Measurements from ENCODE around the gene TMEM145.
A peak's percentile ranks its signal among the peaks of the same experiment; 100 is the strongest.
"Not testable (repeated sequence)": the region's sequence is repeated elsewhere in the genome, so short reads cannot be mapped to it uniquely, and the experiment has no call there.

TMEM145 gene
- 0 reads per million in 2 experiments for total RNA-seq

- no peak for DNase-seq (ENCODE audit: low read depth)
Observed at GRCh38 chr19:42313096-42313839, at the start of gene TMEM145. TSS of gene TMEM145 (plus strand) at chr19:42313309. CDS start at chr19:42313377, 68 bp downstream.

DNA sequence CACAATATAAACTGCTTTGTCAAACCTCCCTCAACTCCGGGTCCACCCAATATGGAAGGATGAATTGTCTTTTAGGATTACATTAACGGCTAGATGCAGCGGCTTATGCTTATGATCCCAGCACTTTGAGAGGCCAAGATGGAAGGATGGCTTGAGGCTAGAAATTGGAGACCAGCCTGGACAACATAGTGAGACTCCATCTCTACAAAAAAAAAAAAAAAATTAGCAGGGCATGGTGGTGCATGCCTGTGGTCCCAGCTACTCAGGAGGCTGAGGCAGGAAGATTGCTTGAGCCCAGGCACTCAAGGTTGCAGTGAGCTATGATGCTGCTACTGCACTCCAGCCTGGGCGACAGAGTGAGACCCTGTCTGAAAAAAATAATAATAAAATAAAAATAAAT lies 47.0 kb upstream of the TMEM145 start:
- DNase-seq (ENCODE audit: low read depth), result not testable (repeated sequence)

- not testable (repeated sequence) for DNase-seq (ENCODE audit: low read depth)
Observed at GRCh38 chr19:42266928-42267603, 46.0 kb upstream of the TMEM145 start.

- DNase-seq (ENCODE audit: low read depth), result no peak
Observed at GRCh38 chr19:42267644-42268141, 45.4 kb upstream of the TMEM145 start.

GRCh38 chr19:42268142-42268703 lies 44.9 kb upstream of the TMEM145 start:
- DNase-seq (ENCODE audit: low read depth), result peak; percentile 99

DNA sequence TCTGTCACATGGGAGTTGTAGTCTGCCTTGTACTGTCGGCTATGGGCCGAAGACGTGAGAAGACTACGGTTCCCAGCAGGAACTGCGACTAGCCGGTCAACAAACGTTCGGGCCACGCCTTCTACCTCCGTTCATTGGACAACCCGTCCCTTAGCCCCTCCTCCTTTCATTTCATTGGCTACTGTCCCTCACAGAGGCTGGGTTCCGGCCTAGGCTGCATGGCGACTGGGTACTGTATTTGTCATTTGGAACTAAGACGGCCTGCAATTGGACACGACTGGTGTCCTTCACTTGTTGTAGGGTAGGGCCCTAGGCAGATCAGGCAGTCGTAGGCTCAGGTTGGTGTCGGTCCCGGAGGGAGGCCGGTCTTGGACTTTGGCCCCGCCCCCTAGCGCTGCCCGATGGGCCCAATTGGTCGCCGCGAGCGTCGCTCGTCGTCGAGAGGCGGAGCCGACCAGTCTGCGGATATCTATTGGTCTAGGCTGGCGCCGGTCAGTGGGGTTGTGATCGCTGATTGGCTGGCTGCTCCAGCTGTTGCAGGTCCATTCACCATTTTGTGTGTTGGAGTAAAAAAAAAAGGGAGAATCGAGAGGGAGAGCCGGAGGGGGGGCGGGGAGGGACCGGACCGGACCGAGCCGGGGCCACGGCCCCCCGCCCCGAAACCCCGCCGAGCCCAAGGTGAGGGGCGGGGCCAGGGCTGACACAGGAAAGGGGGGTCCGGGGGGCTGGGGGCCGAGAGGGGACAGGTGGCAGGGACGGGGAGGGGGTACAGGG lies 44.2 kb upstream of the TMEM145 start, which contains the start of gene CIC:
TSS of gene CIC (plus strand) at position 549 of the 774 bp plus-strand sequence. CDS start 2,532 bp downstream, outside the sequence.
- DNase-seq (ENCODE audit: low read depth), result peak; percentile 99

DNA sequence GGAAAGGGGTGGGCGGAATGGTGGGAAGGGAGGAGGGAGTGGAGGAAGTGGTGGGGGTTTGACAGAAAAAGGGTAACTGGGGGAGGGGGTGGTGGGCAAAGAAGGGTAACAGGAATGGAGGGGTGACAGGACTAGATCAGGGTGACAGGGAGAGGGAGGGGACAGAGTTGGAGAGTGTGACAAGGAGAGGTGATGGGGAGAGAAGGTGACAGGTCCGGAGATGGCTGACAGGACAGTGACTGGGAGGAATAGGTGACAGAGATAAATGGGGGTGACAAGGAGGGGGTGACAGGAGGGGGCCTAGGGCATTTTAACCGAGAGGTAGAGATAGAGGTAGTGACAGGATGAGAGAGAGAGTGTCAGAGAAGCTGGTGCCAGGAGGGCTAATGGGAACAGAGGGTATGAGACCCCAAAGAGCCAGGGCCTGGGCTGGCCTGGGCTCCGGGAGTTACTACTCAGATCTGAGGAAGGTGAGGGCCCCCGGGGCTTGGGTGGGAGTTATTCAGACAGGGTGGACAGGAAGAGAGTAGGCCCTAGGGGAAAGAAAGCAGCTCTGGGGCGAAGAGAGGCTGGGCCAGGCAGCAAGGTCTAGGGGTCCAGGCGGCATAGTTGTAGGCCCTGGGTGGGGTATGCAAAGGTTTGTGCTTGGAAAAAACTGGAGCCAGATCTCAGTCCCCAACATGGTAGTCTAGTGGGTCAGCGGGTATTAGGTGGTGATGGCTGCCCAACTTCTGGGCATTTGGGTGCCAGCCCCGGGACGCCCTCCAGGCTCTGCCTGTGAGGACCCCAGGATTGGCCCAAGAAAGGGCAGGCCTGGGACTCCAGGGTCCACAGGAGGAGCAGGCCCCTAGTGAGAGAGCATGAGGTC lies 43.4 kb upstream of the TMEM145 start:
- DNase-seq (ENCODE audit: low read depth), result no peak

GRCh38 chr19:42270346-42271044 lies 42.6 kb upstream of the TMEM145 start:
- peak; percentile 74 for DNase-seq (ENCODE audit: low read depth)

DNA sequence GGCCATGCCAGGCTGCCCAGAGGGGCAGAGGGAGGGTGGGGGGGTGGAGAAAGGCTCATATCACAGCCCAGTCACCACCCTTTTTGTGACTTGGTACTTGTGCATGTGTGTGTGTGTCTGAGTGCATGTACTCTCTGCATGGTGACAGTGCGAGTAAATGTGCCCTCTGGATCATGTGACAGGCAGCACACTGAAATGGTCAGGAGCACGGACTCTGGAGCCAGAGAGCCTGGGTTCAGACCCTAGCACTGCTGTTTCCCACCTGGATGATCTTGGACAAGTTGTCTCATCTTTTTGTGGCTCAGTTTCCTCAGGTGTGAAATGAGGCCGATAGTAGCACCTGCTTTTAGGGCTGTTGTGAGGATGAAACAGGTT lies 42.1 kb upstream of the TMEM145 start:
- DNase-seq (ENCODE audit: low read depth), result no peak

GRCh38 chr19:42271861-42272534 lies 41.1 kb upstream of the TMEM145 start:
- no peak for DNase-seq (ENCODE audit: low read depth)

- DNase-seq (ENCODE audit: low read depth), result no peak
Observed at GRCh38 chr19:42272535-42272897, 40.6 kb upstream of the TMEM145 start.

GRCh38 chr19:42272989-42273406 lies 40.1 kb upstream of the TMEM145 start:
- DNase-seq (ENCODE audit: low read depth), result no peak

DNA sequence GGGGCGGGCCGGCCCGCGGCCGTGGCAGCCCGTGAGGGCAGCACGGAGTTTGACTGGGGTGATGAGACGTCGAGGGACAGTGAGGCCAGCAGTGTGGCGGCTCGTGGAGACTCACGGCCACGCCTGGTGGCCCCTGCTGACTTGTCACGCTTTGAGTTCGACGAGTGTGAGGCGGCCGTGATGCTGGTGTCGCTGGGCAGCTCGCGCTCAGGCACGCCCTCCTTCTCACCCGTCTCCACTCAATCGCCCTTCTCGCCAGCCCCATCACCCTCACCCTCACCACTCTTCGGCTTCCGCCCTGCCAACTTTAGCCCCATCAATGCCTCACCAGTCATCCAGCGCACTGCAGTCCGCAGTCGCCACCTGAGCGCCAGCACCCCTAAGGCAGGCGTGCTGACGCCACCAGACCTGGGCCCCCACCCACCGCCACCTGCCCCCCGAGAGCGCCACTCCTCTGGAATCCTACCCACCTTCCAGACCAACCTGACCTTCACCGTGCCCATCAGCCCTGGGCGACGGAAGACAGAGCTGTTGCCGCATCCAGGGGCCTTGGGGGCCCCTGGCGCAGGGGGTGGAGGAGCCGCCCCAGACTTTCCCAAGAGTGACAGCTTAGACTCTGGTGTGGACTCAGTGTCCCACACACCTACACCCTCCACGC lies 39.6 kb upstream of the TMEM145 start:
- DNase-seq (ENCODE audit: low read depth), result no peak

DNA sequence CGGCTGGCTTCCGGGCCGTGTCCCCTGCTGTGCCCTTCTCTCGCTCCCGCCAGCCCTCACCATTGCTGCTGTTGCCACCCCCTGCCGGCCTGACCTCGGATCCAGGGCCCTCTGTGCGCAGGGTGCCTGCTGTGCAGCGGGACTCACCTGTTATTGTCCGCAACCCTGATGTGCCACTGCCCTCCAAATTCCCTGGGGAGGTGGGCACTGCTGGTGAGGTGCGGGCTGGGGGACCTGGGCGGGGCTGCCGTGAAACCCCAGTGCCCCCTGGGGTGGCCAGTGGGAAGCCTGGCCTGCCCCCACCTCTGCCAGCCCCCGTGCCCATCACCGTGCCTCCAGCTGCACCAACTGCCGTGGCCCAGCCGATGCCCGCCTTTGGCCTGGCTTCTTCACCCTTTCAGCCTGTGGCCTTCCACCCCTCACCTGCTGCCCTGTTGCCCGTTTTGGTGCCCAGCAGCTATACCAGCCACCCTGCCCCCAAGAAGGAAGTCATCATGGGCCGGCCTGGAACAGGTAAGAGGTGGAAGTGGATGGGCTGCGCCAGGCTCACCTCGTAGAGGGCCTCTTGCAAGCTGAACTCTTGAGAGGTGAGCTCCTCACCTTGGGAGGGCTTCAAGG lies 38.9 kb upstream of the TMEM145 start:
- no peak for DNase-seq (ENCODE audit: low read depth)

DNA sequence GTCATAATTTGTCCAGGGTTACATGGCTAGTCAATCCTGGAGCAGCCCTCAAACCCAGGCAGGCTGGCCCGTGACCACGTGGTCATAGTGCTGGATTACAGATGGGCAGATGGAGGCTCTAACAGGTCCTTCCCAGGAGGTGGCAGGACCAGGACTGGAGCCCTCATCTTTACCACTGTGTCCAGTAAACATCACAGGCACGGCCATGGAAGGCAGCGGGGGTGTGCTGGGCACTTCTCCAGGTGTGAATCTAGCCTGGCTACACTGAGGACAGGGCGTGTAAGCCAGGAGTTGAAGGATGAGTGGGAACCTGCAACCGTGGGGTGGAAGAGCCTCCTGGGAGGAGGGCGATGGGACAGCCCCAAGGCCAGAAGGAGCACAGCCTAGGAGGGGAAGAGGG lies 38.0 kb upstream of the TMEM145 start:
- DNase-seq (ENCODE audit: low read depth), result no peak

DNA sequence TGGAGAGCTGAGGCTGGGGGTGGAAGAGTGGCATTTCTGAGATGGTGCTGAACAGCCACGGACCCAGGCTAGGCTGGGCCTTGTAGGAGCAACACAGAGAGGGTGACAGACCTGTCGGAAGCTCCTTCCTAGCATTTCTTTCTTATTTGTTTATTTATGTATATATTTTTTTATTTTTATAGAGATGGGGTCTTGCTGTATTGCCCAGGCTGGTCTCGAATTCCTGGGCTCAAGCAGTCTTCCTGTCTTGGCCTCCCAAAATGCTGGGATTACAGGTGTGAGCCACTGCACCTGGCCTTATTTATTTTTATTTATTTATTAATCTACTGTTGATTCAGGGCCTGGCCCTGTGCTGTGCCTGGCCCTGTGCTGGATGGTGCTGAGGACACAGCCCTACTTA lies 37.6 kb upstream of the TMEM145 start:
- DNase-seq (ENCODE audit: low read depth), result no peak

DNA sequence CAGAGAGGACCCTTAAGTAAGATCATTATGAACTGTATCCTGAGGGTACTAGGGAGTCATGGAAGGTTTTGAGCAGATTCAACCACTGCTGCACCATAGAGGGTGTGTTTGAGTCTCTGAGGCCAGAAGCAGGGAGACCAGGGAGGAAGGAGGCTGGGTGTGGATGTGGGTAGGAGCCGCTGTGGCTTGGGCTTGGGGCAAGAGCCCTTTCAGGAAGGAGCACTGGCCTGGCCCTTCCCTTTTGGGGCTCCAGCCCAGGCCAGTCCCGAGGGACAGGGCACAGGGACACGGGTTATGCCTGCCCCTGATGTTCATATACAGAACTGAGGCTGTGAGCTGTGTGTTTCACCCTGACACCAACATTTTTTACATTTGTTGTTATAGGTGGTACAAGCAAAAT lies 36.8 kb upstream of the TMEM145 start:
- DNase-seq (ENCODE audit: low read depth), result no peak

DNA sequence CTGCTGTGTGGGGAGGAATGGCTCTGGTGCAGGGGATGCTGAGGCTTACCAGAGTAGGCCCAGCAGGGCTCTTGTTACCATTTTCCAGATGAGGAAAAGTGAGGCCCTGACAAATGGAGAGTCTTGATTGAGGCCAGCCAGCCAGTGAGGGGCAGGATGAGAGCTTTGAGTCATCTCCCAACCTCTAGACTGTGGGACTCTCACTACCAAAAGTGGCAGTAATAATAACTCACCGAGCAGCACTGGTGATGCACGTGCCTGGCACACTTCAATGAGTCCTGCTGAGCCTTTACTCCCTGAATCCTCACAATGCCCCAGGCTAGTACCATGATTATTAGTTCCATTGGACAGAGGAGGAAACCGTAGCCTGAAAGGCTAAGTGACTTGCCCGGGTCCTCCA lies 36.3 kb upstream of the TMEM145 start:
- DNase-seq (ENCODE audit: low read depth), result no peak

Data from T follicular helper cell (primary cell).